Left forelimb (tissue), 1 donor: ENCODE measurements around the gene XRCC3.
"Not testable (repeated sequence)": the region's sequence is repeated elsewhere in the genome, so short reads cannot be mapped to it uniquely, and the experiment has no call there.

Experiments used
- DNase-seq: peaks from one replicate; pipeline ENCODE4 v3.0.0-alpha.2; 2018; ENCODE audit warnings: low spot score

The XRCC3 gene

DNA sequence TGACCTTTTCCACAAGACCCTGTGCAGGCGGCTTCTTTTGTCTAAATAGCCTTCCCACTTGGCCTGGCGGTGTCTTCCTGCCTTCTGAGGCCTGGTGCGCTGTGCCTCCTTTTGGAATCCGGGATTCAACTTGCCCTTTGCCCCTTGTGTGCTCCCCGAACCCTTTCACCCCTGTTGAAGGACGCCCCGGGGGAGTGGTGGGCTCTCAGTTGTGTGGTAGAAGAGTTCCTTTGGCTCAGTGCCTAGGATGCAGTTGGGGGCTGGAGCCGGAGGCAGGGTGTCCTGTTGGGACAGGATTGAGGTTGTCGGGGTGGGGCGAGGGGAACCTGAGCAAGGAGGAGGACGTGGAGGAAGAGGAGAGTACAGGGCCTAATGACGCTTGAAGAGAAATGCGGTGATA is 51.7 kb downstream of the XRCC3 start:
- no peak for DNase-seq

DNA sequence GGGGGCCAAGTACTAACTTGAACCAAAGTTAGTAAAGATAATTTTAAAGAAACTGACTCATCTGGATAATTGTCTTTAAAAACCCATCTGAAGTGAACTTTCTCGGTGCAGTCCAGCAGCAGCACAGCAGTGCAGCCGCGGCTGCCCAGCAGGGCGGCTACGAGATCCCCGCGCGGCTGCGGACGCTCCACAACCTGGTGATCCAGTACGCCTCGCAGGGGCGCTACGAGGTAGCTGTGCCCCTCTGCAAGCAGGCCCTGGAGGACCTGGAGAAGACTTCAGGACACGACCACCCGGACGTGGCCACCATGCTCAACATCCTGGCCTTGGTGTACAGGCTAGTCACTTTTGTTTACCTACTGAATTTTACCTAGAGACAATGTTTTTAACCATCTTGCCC is 52.7 kb downstream of the XRCC3 start:
- DNase-seq: no peak

DNA sequence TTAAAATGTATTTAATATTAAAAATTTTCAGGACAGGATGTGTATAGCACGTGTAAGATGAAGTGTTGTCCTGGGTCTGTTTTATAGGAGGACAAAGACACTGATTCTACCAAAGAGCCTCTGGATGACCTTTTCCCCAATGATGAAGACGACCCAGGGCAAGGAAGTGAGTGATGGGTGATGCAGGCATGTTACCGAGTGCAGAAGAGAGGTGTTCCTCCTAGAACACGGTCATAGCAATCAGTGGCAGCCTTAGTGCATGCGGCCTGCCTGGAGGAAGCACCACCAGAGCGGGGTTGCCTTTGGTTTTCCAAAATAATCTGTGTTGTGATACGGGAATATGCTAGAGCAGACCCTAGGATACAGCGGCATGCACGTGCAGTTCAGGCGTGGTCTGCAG is 53.2 kb downstream of the XRCC3 start:
- no peak for DNase-seq

DNA sequence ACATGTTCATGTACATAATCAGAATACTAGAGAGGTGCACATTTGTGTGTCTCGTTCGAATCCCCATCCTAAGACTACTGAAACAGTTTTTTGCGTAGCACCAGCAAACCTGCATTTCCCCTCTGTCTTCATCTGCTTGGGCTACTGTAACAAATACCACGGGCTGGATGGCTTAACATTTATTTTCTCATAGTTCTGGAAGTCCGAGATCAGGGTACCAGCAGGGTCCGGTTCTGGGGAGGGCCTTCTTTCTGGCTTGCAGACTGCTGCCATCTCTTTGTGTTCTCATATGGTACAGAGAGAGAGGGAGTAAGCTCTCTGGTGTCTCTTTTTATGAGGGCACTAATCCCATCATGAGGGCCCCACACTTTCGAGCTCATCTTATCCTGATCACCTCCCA is 55.6 kb downstream of the XRCC3 start:
- no peak for DNase-seq

DNA sequence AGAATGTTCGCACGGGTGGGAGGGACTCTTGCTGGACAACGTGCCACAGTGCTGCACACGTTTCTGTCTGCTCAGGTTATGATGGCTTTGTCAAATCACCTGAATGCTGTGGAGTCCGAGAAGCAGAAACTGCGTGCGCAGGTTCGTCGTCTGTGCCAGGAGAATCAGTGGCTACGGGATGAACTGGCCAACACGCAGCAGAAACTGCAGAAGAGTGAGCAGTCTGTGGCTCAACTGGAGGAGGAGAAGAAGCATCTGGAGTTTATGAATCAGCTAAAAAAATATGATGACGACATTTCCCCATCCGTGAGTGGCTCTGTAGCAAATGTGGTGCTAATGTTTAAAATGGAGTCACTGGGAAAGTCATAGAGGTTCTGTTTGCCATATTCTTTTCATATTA is 57.8 kb downstream of the XRCC3 start:
- no peak for DNase-seq

DNA sequence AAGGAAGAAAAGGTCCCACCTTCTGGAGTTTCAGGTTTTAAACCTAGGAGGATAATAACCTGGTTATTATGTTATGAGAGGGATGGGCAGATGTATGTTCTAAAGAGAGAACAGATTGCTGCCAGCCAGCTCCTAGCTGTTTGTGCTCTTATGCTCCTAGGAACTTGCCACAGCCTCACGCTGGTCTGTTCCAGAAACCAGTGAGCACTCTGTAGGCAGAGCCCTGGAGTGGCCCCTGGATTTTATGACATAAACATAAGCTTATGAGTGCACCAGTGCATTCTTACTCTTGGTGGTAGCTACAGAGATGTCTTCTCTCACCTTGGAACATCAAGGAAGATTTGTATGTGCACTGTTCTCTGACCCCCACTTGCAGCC is 58.5 kb downstream of the XRCC3 start:
- no peak for DNase-seq

DNA sequence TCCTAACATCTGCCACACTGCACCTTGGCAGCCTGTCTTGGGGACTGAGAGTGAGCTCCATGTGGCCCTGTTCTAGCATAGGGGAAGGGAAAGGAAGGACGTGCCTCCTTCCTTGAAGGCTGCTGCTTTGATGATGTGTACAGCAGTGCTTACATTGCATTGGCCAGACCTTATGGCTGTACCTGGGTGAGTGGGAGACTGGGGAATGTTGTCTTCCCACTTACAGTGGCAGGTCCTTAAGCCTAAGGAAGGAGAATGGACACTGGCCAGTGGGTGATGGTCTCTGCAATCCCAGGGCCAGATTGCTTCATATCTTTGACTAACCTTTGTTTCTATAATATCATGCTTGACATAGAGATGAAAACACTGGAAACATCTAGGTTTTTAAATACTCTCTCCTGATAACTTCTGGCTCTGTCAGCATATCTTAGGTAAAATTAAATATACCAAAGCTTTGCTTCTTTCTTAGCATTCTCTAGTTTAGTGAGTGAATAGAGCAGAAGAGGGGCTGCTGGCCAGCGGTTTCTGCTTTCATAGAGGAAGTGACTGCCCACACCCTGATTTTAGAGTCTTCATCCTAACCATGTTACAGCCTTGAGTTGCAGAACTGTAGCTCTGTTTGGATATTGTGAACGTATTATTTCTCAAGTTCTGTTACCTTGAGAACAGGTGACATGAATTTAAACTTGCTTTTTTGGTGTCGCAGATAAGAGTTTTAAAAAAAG is 59.1 kb downstream of the XRCC3 start:
- no peak for DNase-seq

DNA sequence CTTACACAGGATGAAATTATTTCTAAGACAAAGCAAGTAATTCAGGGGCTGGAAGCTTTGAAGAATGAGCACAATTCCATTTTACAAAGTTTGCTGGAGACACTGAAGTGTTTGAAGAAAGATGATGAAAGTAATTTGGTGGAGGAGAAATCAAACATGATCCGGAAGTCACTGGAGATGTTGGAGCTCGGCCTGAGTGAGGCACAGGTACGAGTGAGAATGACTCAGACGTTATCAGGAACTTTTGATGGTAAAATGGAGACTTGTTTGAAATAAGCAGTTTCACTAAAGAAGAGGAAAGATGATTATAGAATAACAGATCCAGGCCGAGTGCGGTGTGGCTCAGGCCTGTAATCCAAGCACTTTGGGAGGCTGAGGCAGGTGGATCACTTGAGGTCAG is 60.6 kb downstream of the XRCC3 start:
- DNase-seq: no peak

DNA sequence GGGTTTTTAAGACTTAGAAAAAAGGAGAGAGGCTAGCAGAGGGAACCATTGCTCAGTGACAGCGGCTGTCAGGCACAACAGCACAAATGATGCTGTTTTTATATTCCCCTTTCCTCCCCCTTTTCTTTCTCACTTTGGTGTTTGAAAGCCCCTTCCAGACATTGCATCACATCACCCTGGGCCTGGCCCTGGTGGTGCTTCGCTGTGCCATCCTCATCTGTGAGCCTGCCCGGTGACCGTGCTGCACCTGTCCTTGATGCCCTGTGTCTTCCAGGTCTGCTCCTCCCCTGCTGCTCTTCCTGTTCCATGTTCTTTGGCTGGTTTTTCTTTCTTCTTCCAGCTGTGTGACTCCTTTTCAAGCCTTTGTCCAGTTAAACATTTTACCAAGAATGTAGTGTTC is 61.4 kb downstream of the XRCC3 start:
- DNase-seq: no peak

DNA sequence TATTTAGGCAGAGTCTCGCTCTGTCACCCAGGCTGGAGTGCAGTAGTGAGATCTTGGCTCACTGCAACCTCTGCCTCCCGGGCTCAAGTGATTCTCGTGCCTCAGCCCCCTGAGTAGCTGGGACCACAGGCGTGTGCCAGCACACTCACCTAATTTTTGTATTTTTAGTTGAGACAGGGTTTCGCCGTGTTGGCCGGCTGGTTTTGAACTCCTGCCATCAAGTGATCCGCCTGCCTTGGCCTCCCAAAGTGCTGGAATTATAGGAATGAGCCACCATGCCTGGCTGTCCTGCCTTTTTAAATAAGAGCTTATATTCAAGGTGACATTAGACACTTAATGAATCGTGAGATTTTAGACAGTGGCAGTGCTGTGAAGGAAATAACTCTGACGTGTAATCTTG is 61.9 kb downstream of the XRCC3 start:
- DNase-seq: not testable (repeated sequence)

DNA sequence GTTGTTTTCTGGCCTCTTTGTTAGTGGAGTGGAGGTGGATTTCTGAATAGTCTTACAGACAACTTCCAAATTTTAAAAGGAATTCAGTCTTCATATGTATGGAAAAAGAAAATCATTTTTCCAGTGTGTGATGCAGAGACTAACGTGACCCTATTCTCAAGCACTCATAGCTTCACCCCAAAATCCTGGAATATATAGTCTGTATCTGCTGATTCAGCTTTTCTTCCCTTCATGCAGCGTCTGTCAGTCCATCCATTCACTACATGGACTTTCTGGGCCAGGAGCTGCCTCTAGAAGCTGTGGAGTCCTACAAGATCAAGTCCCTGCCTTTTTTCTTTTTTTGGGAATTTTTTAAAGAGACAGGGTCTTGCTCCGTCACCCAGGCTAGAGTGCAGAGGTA is 62.4 kb downstream of the XRCC3 start:
- DNase-seq: no peak

DNA sequence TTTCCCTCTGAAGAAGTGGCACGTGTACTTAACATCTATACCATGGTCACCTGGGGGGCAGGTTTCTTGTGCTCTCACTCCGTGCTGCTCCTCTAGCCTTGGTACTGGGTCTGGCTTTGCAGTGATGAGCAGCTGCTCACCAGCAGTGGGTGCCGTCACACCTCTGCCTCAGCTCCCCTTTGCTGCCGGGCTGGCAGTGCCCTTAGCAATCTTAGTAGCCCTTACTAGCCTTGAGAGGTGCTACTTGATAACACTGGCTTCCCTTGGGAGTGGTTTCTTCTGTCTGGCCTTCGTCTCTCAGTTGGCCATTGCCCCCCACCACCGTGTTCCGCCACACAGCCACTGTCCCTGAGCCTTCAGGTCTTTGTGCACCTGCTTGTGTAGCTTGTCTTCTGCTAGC is 63.7 kb downstream of the XRCC3 start:
- DNase-seq: no peak

DNA sequence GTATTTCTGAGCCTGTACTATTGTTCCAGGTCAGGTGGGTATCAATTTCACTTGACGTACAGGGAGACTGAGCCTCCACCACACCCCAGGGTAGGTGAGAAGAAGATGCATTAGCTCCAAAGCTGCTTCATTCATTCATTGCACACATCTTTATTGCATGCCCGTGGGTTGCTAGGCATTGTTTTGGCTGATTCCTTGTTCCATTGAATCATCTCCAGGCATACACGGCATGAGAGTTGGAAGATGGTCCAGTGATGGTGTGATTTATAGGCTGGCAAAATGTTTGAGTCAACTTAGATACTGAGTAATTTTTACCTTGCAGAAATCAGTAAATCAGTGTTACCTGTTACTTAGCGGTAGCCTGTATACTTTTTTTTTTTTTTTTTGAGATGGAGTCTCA is 65.0 kb downstream of the XRCC3 start:
- no peak for DNase-seq

DNA sequence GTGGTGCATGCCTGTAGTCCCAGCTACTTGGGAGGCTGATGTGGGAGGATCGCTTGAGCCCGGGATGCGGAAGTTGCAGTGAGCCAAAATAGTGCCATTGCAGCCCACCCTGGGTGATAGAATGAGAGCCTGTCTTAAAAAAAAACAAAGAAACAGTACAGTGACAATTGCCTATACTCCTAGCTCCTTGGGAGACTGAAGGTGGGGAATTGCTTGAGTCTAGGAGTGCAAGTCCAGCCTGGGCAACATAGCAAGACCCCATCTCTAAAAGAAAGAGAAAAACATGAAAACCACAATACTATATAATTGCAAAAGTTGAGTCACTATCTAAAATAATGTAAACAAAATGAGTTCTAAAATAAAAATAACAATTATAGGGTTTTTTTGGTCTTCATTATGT is 66.2 kb downstream of the XRCC3 start:
- DNase-seq: no peak
